ENCODE results near the gene EML3.

- TF ChIP-seq PATZ1 (CRISPR knock-in tag; IDR thresholded peaks at IDR 0.05; ENCODE audit: borderline replicate concordance) (peak; percentile 95; the same call in 1 of the 2 replicates), ISL1 (CRISPR knock-in tag; IDR thresholded peaks at IDR 0.05) (peak; percentile 79), ARNTL (CRISPR knock-in tag; IDR thresholded peaks at IDR 0.05; ENCODE audit: borderline replicate concordance, low read depth) (no peak), OSR1 (CRISPR knock-in tag; IDR thresholded peaks at IDR 0.05) (no peak), GLIS3 (CRISPR knock-in tag; IDR thresholded peaks at IDR 0.05) (no peak), CREB5 (CRISPR knock-in tag; IDR thresholded peaks at IDR 0.05; ENCODE audit: low read depth) (no peak)
Observed at GRCh38 chr11:62560566-62561103, 51.9 kb downstream of the EML3 start.

Data from SK-N-SH treated with all-trans-retinoic acid at 6 μM for 48 hours (cell line).